ENCODE results near the gene TPP1.

The TPP1 gene

DNA sequence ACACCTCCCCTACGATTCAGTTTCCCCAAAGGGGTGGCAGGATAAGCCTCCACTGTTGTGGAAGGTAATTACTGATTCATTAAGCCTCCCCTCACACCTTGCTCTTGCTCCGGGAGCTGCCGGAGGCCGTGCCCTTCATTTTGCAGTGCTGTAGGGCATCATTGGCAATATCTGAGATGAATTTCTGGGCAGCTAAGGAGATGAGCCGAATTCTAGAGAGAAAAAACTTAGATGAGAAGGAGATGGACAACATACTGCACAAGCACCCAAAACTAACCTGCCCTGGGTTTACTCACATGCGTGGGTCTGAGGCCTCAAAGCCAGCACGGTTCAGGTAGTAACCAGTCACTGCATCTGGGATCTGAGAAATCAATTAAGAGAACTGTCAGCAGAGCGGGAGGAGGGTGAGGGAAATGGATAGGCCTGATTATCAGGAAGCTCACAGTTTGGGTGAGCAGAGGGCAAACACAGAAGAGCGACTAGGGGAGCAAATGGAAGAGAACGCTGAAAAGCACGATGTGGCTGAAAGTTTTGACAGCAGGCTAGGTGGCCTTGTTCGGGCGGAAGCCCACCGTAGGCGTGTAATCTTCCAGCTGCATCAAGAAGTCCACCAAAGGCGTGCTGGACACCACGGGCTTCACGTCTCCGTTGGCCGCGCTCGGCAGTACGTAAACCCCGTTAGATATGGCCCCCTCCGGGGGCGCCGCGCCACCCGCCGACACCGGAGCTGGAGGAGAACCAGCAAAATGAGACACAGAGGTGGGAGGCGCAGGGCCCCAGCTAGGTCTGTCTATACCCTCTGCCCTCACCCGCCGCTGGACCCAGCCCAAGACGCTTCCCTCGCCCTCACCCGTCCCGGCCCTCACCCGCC lies 7.9 kb downstream of the TPP1 start:
- TF ChIP-seq, protein P1, sequence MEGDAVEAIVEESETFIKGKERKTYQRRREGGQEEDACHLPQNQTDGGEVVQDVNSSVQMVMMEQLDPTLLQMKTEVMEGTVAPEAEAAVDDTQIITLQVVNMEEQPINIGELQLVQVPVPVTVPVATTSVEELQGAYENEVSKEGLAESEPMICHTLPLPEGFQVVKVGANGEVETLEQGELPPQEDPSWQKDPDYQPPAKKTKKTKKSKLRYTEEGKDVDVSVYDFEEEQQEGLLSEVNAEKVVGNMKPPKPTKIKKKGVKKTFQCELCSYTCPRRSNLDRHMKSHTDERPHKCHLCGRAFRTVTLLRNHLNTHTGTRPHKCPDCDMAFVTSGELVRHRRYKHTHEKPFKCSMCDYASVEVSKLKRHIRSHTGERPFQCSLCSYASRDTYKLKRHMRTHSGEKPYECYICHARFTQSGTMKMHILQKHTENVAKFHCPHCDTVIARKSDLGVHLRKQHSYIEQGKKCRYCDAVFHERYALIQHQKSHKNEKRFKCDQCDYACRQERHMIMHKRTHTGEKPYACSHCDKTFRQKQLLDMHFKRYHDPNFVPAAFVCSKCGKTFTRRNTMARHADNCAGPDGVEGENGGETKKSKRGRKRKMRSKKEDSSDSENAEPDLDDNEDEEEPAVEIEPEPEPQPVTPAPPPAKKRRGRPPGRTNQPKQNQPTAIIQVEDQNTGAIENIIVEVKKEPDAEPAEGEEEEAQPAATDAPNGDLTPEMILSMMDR (IDR thresholded peaks at IDR 0.05; ENCODE audit: control insufficient read depth, extremely low read depth, insufficient read depth): no peak
- DNase-seq (ENCODE audit: low read depth): no peak

DNA sequence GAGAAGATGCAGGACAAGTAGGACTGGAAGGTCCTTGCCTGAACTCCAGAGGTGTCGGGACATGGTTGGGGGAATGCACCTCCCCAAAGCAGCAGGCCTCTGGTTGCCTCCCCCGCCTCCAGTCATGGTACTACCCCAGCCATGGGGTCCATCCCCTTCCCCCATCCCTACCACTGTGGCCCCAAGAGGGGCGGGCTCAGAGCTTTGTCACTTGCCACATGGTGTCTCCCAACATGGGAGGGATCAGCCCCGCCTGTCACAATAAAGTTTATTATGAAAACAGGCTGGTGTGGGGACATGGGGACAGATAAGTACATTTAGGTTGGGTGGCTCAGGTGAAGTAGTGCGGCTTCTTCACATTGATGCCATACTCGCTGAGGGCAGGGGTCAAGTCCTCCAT lies 8.6 kb downstream of the TPP1 start:
- TF ChIP-seq, protein P1 (IDR thresholded peaks at IDR 0.05; ENCODE audit: control insufficient read depth, extremely low read depth, insufficient read depth): no peak
- H3K4me3 ChIP-seq (ENCODE audit: low read depth, low read length): no peak overlapping the region; the same call in 1 of the 2 replicates
- no peak for DNase-seq (ENCODE audit: low read depth)

More for the DNA sequence above, 7.9 kb downstream of the TPP1 start:
- H3K4me3 ChIP-seq (ENCODE audit: low read depth, low read length): peak overlapping the region; percentile 86

GRCh38 chr11:6609502-6610015 lies 9.7 kb downstream of the TPP1 start:
- TF ChIP-seq, protein P1 (IDR thresholded peaks at IDR 0.05; ENCODE audit: control insufficient read depth, extremely low read depth, insufficient read depth): no peak
- H3K4me3 ChIP-seq (ENCODE audit: low read depth, low read length): no peak overlapping the region
- DNase-seq (ENCODE audit: low read depth): no peak

DNA sequence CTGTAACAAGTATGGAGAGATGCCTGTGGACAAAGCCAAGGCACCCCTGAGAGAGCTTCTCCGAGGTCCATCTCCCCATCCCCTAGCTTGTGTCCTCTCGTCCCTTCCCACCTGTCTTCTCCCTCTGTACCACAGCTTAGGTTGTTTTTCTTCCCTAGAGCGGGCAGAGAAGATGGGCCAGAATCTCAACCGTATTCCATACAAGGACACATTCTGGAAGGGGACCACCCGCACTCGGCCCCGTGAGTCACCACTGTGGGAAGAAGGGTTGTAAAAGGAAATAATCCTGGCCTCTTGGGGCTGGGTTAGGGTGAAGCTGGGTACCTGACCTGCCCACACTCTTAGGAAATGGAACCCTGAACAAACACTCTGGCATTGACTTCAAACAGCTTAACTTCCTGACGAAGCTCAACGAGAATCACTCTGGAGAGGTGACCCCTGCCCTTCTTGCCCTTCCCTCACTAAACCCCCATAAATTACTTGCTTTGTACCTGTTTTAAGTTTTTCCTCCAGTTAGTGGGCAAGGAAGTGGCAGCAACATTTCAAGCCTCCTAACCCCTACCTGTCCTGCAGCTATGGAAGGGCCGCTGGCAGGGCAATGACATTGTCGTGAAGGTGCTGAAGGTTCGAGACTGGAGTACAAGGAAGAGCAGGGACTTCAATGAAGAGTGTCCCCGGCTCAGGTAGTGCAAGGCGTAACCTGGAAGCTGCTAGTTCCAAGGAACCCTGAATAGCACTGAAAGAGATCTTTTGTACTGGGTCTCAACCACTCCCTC lies 10.3 kb downstream of the TPP1 start:
- DNase-seq (ENCODE audit: low read depth): no peak
- TF ChIP-seq, protein P1 (IDR thresholded peaks at IDR 0.05; ENCODE audit: control insufficient read depth, extremely low read depth, insufficient read depth): no peak
- H3K4me3 ChIP-seq (ENCODE audit: low read depth, low read length): no peak overlapping the region

- TF ChIP-seq, protein P1 (IDR thresholded peaks at IDR 0.05; ENCODE audit: control insufficient read depth, extremely low read depth, insufficient read depth): no peak
- no peak for DNase-seq (ENCODE audit: low read depth)
Measured at GRCh38 chr11:6608011-6608410, 11.2 kb downstream of the TPP1 start.

GRCh38 chr11:6607190-6607795 lies 11.9 kb downstream of the TPP1 start:
- no peak overlapping the region for H3K4me3 ChIP-seq (ENCODE audit: low read depth, low read length)
- DNase-seq (ENCODE audit: low read depth): no peak
- TF ChIP-seq, protein P1 (IDR thresholded peaks at IDR 0.05; ENCODE audit: control insufficient read depth, extremely low read depth, insufficient read depth): no peak

More at GRCh38 chr11:6608011-6608410, 11.2 kb downstream of the TPP1 start:
- no peak overlapping the region for H3K4me3 ChIP-seq (ENCODE audit: low read depth, low read length)

Data from LNCaP clone FGC (cell line).